Measurements from ENCODE around the gene PDF. TPM values are rescaled to one million over a fixed set of nuclear protein-coding genes. Genes with fewer than 3 reads are reported as not detected.

The PDF gene
- total and polyA plus RNA-seq, 2 donors (not counting 1 experiment from before 2014, with no cell fraction given): 5.5 to 9.6 TPM

DNA sequence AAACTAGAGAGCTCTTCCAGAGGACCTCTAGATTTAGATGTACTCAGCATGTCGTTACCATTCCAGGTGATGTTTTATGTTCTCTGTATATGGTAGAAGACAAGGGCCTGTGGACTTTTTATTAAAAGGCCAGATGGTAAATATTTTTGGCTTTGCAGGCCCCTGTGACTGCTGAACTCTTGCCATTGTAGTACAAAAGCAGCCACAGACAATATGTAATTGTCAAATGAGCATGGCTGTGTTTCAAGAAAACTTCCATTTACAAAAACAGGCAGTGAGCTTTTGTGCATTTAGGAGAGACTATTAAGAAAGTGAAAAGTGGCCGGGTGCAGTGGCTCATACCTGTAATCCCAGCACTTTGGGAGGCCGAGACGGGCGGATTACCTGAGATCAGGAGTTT, 13.8 kb upstream of the PDF start:
- DNase-seq (no peak), ATAC-seq (ENCODE audit: low read depth) (no peak)
- Histone ChIP-seq H4K20me1 (ENCODE audit: control insufficient read depth, insufficient read depth, low read length, poor library complexity, severe bottlenecking) (no peaks in the 10 kb centered on the region), H3K79me2 (ENCODE audit: control insufficient read depth, insufficient read depth, low read length) (peaks cover 19% of the 10 kb centered on the region), H2AFZ (ENCODE audit: insufficient read depth, low read depth, low read length, poor library complexity, severe bottlenecking) (no peak overlapping the region), H3K27me3 (replicated peaks in 1 of 4; ENCODE audit: control extremely low read depth in 1 of 4, control insufficient read depth in 3 of 4, insufficient read depth in 4 of 4, low read length in 3 of 4) (no peaks in the 10 kb centered on the region), H3K4me2 (replicated peaks; ENCODE audit: low read depth, low read length, poor library complexity, severe bottlenecking) (no peak overlapping the region), H3K27ac (ENCODE audit: low read length in 2 of 2) (no peak overlapping the region), H3K9me3 (ENCODE audit: control extremely low read depth in 1 of 3, control insufficient read depth in 2 of 3, insufficient read depth in 1 of 3, low read length in 2 of 3) (no peaks in the 10 kb centered on the region), H3K9ac (ENCODE audit: low read length) (no peak overlapping the region), H3K4me3 (ENCODE audit: control extremely low read depth in 1 of 5, extremely low read depth in 1 of 5, insufficient read depth in 1 of 5, low read depth in 2 of 5, low read length in 4 of 5) (no peak overlapping the region), H3K36me3 (replicated peaks in 1 of 2; ENCODE audit: control extremely low read depth in 1 of 2, control insufficient read depth in 1 of 2, extremely low read depth in 1 of 2, insufficient read depth in 2 of 2, low read length in 1 of 2) (peaks cover 0 to 18% of the 10 kb centered on the region in 2 experiments), H3K4me1 (ENCODE audit: control insufficient read depth in 2 of 2, insufficient read depth in 2 of 2, low read length in 2 of 2) (peaks cover 9% of the 10 kb centered on the region in 2 donors)
- Mint-ChIP-seq H3K4me1 (peaks cover 28% of the 10 kb centered on the region), H3K9me3 (ENCODE audit: insufficient read depth) (no peaks in the 10 kb centered on the region), H3K27ac (no peak overlapping the region), H3K27me3 (no peaks in the 10 kb centered on the region), H3K4me3 (no peak overlapping the region)
- CTCF ChIA-PET: no interaction called here
- intact Hi-C loops (cut with micrococcal nuclease): no loop called here
- TF ChIP-seq, protein P1, sequence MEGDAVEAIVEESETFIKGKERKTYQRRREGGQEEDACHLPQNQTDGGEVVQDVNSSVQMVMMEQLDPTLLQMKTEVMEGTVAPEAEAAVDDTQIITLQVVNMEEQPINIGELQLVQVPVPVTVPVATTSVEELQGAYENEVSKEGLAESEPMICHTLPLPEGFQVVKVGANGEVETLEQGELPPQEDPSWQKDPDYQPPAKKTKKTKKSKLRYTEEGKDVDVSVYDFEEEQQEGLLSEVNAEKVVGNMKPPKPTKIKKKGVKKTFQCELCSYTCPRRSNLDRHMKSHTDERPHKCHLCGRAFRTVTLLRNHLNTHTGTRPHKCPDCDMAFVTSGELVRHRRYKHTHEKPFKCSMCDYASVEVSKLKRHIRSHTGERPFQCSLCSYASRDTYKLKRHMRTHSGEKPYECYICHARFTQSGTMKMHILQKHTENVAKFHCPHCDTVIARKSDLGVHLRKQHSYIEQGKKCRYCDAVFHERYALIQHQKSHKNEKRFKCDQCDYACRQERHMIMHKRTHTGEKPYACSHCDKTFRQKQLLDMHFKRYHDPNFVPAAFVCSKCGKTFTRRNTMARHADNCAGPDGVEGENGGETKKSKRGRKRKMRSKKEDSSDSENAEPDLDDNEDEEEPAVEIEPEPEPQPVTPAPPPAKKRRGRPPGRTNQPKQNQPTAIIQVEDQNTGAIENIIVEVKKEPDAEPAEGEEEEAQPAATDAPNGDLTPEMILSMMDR (IDR thresholded peaks at IDR 0.05): no peak
- no peak for TF ChIP-seq EZH2 (IDR thresholded peaks at IDR 0.05; ENCODE audit: borderline replicate concordance, insufficient read depth, low read depth, low read length, poor library complexity, severe bottlenecking)
- no CpG with 5 or more reads among the region's 5 CpGs for WGBS (ENCODE audit: insufficient coverage)
- POLR2A ChIA-PET: no interaction called here

DNA sequence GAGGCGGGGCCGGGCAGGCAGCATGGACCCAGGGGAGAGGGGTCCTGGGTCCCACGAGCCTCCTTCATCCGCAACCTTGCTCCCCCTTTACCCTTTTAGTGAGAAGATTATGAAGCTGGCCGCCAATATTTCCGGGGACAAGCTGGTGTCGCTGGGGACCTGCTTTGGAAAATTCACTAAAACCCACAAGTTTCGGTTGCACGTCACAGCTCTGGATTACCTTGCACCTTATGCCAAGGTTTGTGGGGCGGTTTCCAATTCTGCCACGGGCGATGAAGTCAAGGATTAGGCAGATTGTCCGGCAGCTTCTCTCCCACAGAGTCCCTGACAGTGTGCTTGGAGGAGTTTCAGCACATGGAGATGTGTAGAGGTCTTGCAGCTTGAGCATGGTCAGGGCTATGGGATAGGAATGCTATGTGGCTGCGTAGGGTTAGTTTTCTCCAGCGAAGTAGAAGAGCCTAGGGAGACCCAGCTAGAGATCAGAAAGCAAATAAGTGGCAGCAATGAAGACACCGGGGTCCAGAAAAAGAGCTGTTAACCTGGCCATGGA, 9.8 kb upstream of the PDF start:
- H3K4me1 Mint-ChIP-seq: peaks cover 41% of the 10 kb centered on the region
- intact Hi-C loops (cut with micrococcal nuclease): no loop called here
- Histone ChIP-seq H3K4me2 (replicated peaks; ENCODE audit: low read depth, low read length, poor library complexity, severe bottlenecking) (peak overlapping the region; percentile 79), H3K27ac (ENCODE audit: low read length in 2 of 2) (peak overlapping the region; percentile 55 to 87), H4K20me1 (ENCODE audit: control insufficient read depth, insufficient read depth, low read length, poor library complexity, severe bottlenecking) (no peaks in the 10 kb centered on the region), H3K9me3 (ENCODE audit: control extremely low read depth in 1 of 3, control insufficient read depth in 2 of 3, insufficient read depth in 1 of 3, low read length in 2 of 3) (no peaks in the 10 kb centered on the region), H3K36me3 (replicated peaks in 1 of 2; ENCODE audit: control extremely low read depth in 1 of 2, control insufficient read depth in 1 of 2, extremely low read depth in 1 of 2, insufficient read depth in 2 of 2, low read length in 1 of 2) (peaks cover 1 to 26% of the 10 kb centered on the region in 2 experiments), H3K9ac (ENCODE audit: low read length) (peak overlapping the region; percentile 96), H2AFZ (ENCODE audit: insufficient read depth, low read depth, low read length, poor library complexity, severe bottlenecking) (peak overlapping the region; percentile 99), H3K4me1 (ENCODE audit: control insufficient read depth in 2 of 2, insufficient read depth in 2 of 2, low read length in 2 of 2) (peaks cover 17 to 27% of the 10 kb centered on the region in 2 donors), H3K27me3 (replicated peaks in 1 of 4; ENCODE audit: control extremely low read depth in 1 of 4, control insufficient read depth in 3 of 4, insufficient read depth in 4 of 4, low read length in 3 of 4) (no peaks in the 10 kb centered on the region), H3K79me2 (ENCODE audit: control insufficient read depth, insufficient read depth, low read length) (peaks cover 44% of the 10 kb centered on the region), H3K4me3 (ENCODE audit: control extremely low read depth in 1 of 5, extremely low read depth in 1 of 5, insufficient read depth in 1 of 5, low read depth in 2 of 5, low read length in 4 of 5) (peak overlapping the region; percentile 26 to 99 (median 68))
- POLR2A ChIA-PET: interaction anchor here (0.6 to 1.9 kb wide), 3 partner anchors 10 to 45 kb away, joined by 3 to 11 read pairs (median 3); partner anchors contain the start of gene PDF
- no peak for DNase-seq
- CTCF ChIA-PET: interaction anchor here (0.6 to 2.0 kb wide), 5 partner anchors 10 to 55 kb away, joined by 3 to 7 read pairs (median 5); partner anchors contain the start of gene PDF
- 8% methylated on average over 13 of the region's 16 CpGs for WGBS (ENCODE audit: insufficient coverage)
- ATAC-seq (ENCODE audit: low read depth): no peak
- H3K27ac Mint-ChIP-seq: peak overlapping the region; percentile 98
- H3K9me3 Mint-ChIP-seq (ENCODE audit: insufficient read depth): no peaks in the 10 kb centered on the region
- peak overlapping the region; percentile 98 for H3K4me3 Mint-ChIP-seq
- TF ChIP-seq, protein P1 (IDR thresholded peaks at IDR 0.05): no peak
- no peak for TF ChIP-seq EZH2 (IDR thresholded peaks at IDR 0.05; ENCODE audit: borderline replicate concordance, insufficient read depth, low read depth, low read length, poor library complexity, severe bottlenecking)
- H3K27me3 Mint-ChIP-seq: no peaks in the 10 kb centered on the region

Measured in B cell (primary cell).